ENCODE results near the gene SNCB.

DNA sequence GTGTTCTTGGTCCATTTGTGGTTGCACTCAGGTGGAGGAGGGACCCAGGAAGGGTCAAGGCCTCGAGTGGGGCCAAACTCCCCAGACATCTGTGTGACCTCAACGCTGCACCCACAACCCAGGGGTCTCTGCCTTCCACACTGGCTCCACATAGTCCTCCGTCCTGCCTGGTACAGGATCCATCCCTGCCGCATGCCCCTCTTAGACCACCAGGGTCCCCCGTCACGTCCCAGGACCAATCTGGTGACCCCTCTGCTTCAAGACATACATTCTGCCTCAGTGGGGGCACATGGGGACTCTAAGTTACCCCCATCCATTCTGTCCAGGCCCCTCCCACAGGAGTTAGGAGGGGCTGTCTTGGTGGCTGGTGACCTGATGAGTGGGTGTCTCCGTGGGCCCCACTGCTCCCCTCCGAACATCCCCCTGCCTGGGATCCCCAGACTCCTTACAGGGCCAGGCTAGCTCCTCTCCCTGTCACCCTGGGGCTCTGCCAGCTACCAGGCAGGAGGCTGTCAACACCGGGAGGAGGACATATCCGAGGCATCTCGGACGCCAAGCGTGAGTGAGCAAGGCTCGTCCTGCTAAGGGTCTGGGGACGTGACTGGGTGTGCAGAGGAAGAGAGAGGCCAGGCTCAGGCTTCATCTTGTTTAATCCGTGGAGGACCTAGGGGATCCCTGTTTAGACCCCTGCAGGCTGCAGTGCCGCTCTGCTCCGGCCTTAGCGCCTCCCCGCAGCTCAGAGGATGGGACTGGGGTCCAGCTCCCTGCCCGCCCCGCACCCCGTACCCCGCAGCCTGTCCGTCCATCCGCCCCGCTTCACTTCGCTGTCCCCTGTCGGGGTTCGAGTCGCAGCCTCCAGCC is 49.3 kb upstream of the SNCB start:
- TF ChIP-seq POLR2A (IDR thresholded peaks at IDR 0.05): no peak
- TF ChIP-seq, protein P1, sequence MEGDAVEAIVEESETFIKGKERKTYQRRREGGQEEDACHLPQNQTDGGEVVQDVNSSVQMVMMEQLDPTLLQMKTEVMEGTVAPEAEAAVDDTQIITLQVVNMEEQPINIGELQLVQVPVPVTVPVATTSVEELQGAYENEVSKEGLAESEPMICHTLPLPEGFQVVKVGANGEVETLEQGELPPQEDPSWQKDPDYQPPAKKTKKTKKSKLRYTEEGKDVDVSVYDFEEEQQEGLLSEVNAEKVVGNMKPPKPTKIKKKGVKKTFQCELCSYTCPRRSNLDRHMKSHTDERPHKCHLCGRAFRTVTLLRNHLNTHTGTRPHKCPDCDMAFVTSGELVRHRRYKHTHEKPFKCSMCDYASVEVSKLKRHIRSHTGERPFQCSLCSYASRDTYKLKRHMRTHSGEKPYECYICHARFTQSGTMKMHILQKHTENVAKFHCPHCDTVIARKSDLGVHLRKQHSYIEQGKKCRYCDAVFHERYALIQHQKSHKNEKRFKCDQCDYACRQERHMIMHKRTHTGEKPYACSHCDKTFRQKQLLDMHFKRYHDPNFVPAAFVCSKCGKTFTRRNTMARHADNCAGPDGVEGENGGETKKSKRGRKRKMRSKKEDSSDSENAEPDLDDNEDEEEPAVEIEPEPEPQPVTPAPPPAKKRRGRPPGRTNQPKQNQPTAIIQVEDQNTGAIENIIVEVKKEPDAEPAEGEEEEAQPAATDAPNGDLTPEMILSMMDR (IDR thresholded peaks at IDR 0.05): no peak
